Endothelial cell of umbilical vein (primary cell): ENCODE data around the gene PLXDC1.

Source experiments
- EZH2 ChIP-seq: IDR thresholded peaks from 2 replicates; pipeline ENCODE4 v1.6.1; 2012; ENCODE audit warnings: borderline replicate concordance, low read depth, mild to moderate bottlenecking, moderate library complexity, low read length, inconsistent platforms; ENCODE audit not compliant: severe bottlenecking
- TF ChIP-seq, protein P1 (sequence below), 2 donors: IDR thresholded peaks; 1 replicate in 1 of 2; 2 replicates in 1 of 2; pipeline ENCODE4 v1.5.1; 2011; ENCODE audit warnings: low read length in 2 of 2, mild to moderate bottlenecking in 2 of 2, moderate library complexity in 2 of 2, control low read depth in 1 of 2, inconsistent platforms in 1 of 2, low read depth in 1 of 2; ENCODE audit not compliant: insufficient read depth in 1 of 2; ENCODE audit errors: extremely low read depth in 1 of 2

DNA sequence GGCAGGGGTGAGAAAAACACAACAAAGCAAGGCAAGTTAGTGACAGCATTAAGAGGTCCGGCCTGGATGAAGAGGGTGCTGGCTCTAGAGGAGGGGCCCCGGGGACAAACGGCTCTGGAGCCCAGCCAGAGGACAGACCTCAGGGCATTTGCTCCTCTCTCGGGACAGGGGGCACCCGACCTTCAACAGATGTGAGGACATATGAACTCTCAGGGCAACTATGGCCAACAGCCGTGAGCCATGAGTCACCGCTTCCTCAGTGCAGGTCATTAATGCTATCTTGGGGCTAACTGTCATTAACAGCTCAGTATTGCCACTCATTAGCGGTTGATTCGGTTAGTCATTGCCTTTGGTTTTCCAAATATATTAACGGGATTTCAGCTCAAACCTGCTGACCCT lies 24.3 kb upstream of the PLXDC1 start:
- no peak for TF ChIP-seq EZH2
- TF ChIP-seq, protein P1, sequence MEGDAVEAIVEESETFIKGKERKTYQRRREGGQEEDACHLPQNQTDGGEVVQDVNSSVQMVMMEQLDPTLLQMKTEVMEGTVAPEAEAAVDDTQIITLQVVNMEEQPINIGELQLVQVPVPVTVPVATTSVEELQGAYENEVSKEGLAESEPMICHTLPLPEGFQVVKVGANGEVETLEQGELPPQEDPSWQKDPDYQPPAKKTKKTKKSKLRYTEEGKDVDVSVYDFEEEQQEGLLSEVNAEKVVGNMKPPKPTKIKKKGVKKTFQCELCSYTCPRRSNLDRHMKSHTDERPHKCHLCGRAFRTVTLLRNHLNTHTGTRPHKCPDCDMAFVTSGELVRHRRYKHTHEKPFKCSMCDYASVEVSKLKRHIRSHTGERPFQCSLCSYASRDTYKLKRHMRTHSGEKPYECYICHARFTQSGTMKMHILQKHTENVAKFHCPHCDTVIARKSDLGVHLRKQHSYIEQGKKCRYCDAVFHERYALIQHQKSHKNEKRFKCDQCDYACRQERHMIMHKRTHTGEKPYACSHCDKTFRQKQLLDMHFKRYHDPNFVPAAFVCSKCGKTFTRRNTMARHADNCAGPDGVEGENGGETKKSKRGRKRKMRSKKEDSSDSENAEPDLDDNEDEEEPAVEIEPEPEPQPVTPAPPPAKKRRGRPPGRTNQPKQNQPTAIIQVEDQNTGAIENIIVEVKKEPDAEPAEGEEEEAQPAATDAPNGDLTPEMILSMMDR (IDR thresholded peaks at IDR 0.05; ENCODE audit: extremely low read depth in 1 of 2, insufficient read depth in 1 of 2, low read depth in 1 of 2, low read length in 2 of 2): no peak
